LNCaP clone FGC (cell line): ENCODE data around the gene PLLP.

Source experiments
- DNase-seq: peaks from one replicate; pipeline ENCODE4 v3.0.0-alpha.2; 2011; ENCODE audit warnings: low read depth
- H3K4me3 ChIP-seq: 2 replicates; pipeline ENCODE4 v1.5.1; 2011; ENCODE audit warnings: mild to moderate bottlenecking, low read depth, low read length, control low read depth
- CTCF ChIP-seq: IDR thresholded peaks from 2 replicates; pipeline ENCODE4 v1.5.1; 2012; ENCODE audit warnings: mild to moderate bottlenecking; ENCODE audit not compliant: control insufficient read depth, insufficient read depth; ENCODE audit errors: extremely low read depth

Gene PLLP

GRCh38 chr16:57234707-57235092 lies 49.8 kb downstream of the PLLP start:
- no peak for DNase-seq
- TF ChIP-seq CTCF, result no peak
- H3K4me3 ChIP-seq, result no peak overlapping the region

- DNase-seq, result no peak
- no peak overlapping the region for H3K4me3 ChIP-seq
- no peak for TF ChIP-seq CTCF
These were observed 50.3 kb downstream of the PLLP start for GRCh38 chr16:57233944-57234706.

GRCh38 chr16:57231821-57232350 lies 52.6 kb downstream of the PLLP start:
- no peak overlapping the region for H3K4me3 ChIP-seq
- TF ChIP-seq CTCF, result no peak
- DNase-seq, result no peak

GRCh38 chr16:57229079-57229478 lies 55.4 kb downstream of the PLLP start:
- TF ChIP-seq CTCF, result no peak
- DNase-seq, result no peak
- no peak overlapping the region for H3K4me3 ChIP-seq

GRCh38 chr16:57226701-57227621 lies 57.5 kb downstream of the PLLP start:
- TF ChIP-seq CTCF, result no peak
- DNase-seq, result no peak
- H3K4me3 ChIP-seq, result no peak overlapping the region

GRCh38 chr16:57225978-57226377 lies 58.5 kb downstream of the PLLP start:
- no peak for DNase-seq
- TF ChIP-seq CTCF, result no peak
- H3K4me3 ChIP-seq, result no peak overlapping the region
